Panc1 (cell line): Measurements from ENCODE around the gene MUCL3. TPM values are rescaled to one million over a fixed set of nuclear protein-coding genes. Genes with fewer than 3 reads are reported as not detected.

Experiments used
- ATAC-seq: fragments of 200-7000 bp; cut with Tn5 transposase; 2 replicates; pipeline ENCODE4 v1.9.1; 2020; ENCODE audit warnings: mild to moderate bottlenecking, moderate library complexity
- BruUV-seq: library from RNA; stranded (reverse); fragments of 400-500 nt; replicated peaks from 2 replicates; lab custom pipeline; 2021; lab: Mats Ljungman, UMichigan
- CTCF ChIA-PET: fragments of 300-600 bp; sonication (Branson Sonifier 250); formaldehyde crosslinking; loops from one replicate; lab custom pipeline; 2022; ENCODE audit warnings: antibody characterized with exemption; lab: Charles Lee
- POLR2A ChIA-PET: fragments of 300-600 bp; sonication (Branson Sonifier 250); formaldehyde crosslinking; loops from one replicate; lab custom pipeline; 2022; ENCODE audit warnings: antibody characterized with exemption; lab: Charles Lee
- DNase-seq: peaks from one replicate; pipeline ENCODE4 v3.0.0-alpha.2; 2010; ENCODE audit warnings: low read depth, low spot score
- H3K27ac ChIP-seq: 2 replicates; pipeline ENCODE4 v1.5.1; 2011; ENCODE audit warnings: mild to moderate bottlenecking, low read length, inconsistent platforms
- H3K27me3 ChIP-seq: fragments of 200-500 bp; sonication (Bioruptor generic); 2 replicates; pipeline ENCODE4 v1.6.0; 2014; ENCODE audit warnings: low read length, inconsistent platforms; ENCODE audit not compliant: control insufficient read depth, insufficient read depth
- H3K36me3 ChIP-seq: fragments of 200-500 bp; sonication (Bioruptor generic); 2 replicates; pipeline ENCODE4 v1.5.1; 2014; ENCODE audit warnings: inconsistent platforms, mild to moderate bottlenecking, low read length, moderate library complexity; ENCODE audit not compliant: control insufficient read depth, insufficient read depth
- H3K4me1 ChIP-seq: 2 replicates; pipeline ENCODE4 v1.5.1; 2011; ENCODE audit warnings: inconsistent platforms, mild to moderate bottlenecking, low read length, moderate library complexity; ENCODE audit not compliant: control insufficient read depth, insufficient read depth
- H3K4me3 ChIP-seq, 2 experiments: 2 replicates each; pipeline ENCODE4 v1.5.1; 2011 to 2012; ENCODE audit warnings: low read depth in 2 of 2, low read length in 2 of 2, mild to moderate bottlenecking in 2 of 2, inconsistent platforms in 1 of 2, moderate library complexity in 1 of 2
- H3K9me3 ChIP-seq: fragments of 200-500 bp; sonication (Bioruptor generic); 2 replicates; pipeline ENCODE4 v1.5.1; 2014; ENCODE audit warnings: low read depth, mild to moderate bottlenecking, inconsistent platforms, low read length, moderate library complexity; ENCODE audit not compliant: control insufficient read depth, insufficient read depth
- CTCF ChIP-seq: fragments of 450-650 bp; IDR thresholded peaks from 2 replicates; pipeline ENCODE4 v1.5.1; 2017; ENCODE audit warnings: mild to moderate bottlenecking
- POLR2AphosphoS5 ChIP-seq: IDR thresholded peaks from 2 replicates; pipeline ENCODE4 v1.6.1; 2012; ENCODE audit warnings: mild to moderate bottlenecking, low read depth, low read length, moderate library complexity
- REST ChIP-seq, 2 experiments: IDR thresholded peaks; 2 replicates each; pipeline ENCODE4 v1.6.1; 2011 to 2012; ENCODE audit warnings: low read depth in 2 of 2, control low read depth in 1 of 2, low read length in 1 of 2, mild to moderate bottlenecking in 1 of 2, moderate library complexity in 1 of 2; ENCODE audit not compliant: insufficient read depth in 1 of 2
- SIN3A ChIP-seq: IDR thresholded peaks from 2 replicates; pipeline ENCODE4 v1.6.1; 2012; ENCODE audit warnings: low read depth, mild to moderate bottlenecking, low read length, moderate library complexity, borderline replicate concordance; ENCODE audit not compliant: insufficient read depth
- TCF7L2 ChIP-seq: IDR thresholded peaks from 2 replicates; pipeline ENCODE4 v1.6.1; 2011; ENCODE audit warnings: mild to moderate bottlenecking, low read depth, low read length, inconsistent platforms
- in situ Hi-C: cut with HindIII; loops from 2 replicates; pipeline ENCODE4 v1.10.0; 2016; ENCODE audit warnings: low sequenced_read_pairs, low pct_unique_long_range_greater_than_20kb
- intact Hi-C: fragments of 100-400 bp; cut with micrococcal nuclease; formaldehyde crosslinking; loops from one replicate; pipeline ENCODE4 v1.10.0; 2022; ENCODE audit not compliant: unreplicated experiment
- total RNA-seq: library from RNA; stranded (reverse); gene quantifications from one replicate; pipeline ENCODE4 v1.2.1, GENCODE V29; 2021; ENCODE audit not compliant: unreplicated experiment

Gene MUCL3
- total RNA-seq, 1 experiment from 2014 or later = not detected

GRCh38 chr6:30937265-30937664 lies 3.5 kb upstream of the MUCL3 start:
- no peaks in the 10 kb centered on the region for H3K36me3 ChIP-seq
- H3K27ac ChIP-seq = no peak overlapping the region
- ATAC-seq (no peak), DNase-seq (no peak)
- H3K4me1 ChIP-seq = peaks cover 2% of the 10 kb centered on the region; the same call in 1 of the 2 replicates
- CTCF ChIA-PET = no interaction called here
- intact Hi-C loops = no loop called here
- no peak overlapping the region for H3K4me3 ChIP-seq
- no TSS peak for BruUV-seq
- POLR2A ChIA-PET = no interaction called here
- in situ Hi-C loops = no loop called here
- no peaks in the 10 kb centered on the region for H3K27me3 ChIP-seq
- no peak for TF ChIP-seq POLR2AphosphoS5
- no peak for TF ChIP-seq SIN3A
- no peak for TF ChIP-seq CTCF
- no peak for TF ChIP-seq TCF7L2
- TF ChIP-seq REST (IDR thresholded peaks at IDR 0.05; ENCODE audit: insufficient read depth in 1 of 2, low read depth in 2 of 2, low read length in 1 of 2) = no peak
- H3K9me3 ChIP-seq = no peaks in the 10 kb centered on the region

- TF ChIP-seq TCF7L2 = no peak
- no peak for TF ChIP-seq POLR2AphosphoS5
- TF ChIP-seq CTCF = no peak
- TF ChIP-seq SIN3A = no peak
- TF ChIP-seq REST (IDR thresholded peaks at IDR 0.05; ENCODE audit: insufficient read depth in 1 of 2, low read depth in 2 of 2, low read length in 1 of 2) = no peak
- H3K27me3 ChIP-seq = peaks cover 5% of the 10 kb centered on the region; the same call in 1 of the 2 replicates
- CTCF ChIA-PET = no interaction called here
- H3K27ac ChIP-seq = no peak overlapping the region
- H3K36me3 ChIP-seq = no peaks in the 10 kb centered on the region
- intact Hi-C loops (no loop called here), in situ Hi-C loops (no loop called here)
- H3K4me3 ChIP-seq = no peak overlapping the region
- ATAC-seq = no peak
- no peaks in the 10 kb centered on the region for H3K9me3 ChIP-seq
- no TSS peak for BruUV-seq
- DNase-seq = no peak
- peaks cover 8% of the 10 kb centered on the region; the same call in 1 of the 2 replicates for H3K4me1 ChIP-seq
- POLR2A ChIA-PET = interaction anchor here (0.6 kb wide), 1 partner anchor 243 kb away, joined by 3 read pairs; no protein-coding TSS in a partner anchor
These were observed 2.0 kb upstream of the MUCL3 start for GRCh38 chr6:30938730-30939129.
